ENCODE data around the gene SPEF1.
"Not testable (repeated sequence)": the region's sequence is repeated elsewhere in the genome, so short reads cannot be mapped to it uniquely, and the experiment has no call there.

SPEF1 gene

DNA sequence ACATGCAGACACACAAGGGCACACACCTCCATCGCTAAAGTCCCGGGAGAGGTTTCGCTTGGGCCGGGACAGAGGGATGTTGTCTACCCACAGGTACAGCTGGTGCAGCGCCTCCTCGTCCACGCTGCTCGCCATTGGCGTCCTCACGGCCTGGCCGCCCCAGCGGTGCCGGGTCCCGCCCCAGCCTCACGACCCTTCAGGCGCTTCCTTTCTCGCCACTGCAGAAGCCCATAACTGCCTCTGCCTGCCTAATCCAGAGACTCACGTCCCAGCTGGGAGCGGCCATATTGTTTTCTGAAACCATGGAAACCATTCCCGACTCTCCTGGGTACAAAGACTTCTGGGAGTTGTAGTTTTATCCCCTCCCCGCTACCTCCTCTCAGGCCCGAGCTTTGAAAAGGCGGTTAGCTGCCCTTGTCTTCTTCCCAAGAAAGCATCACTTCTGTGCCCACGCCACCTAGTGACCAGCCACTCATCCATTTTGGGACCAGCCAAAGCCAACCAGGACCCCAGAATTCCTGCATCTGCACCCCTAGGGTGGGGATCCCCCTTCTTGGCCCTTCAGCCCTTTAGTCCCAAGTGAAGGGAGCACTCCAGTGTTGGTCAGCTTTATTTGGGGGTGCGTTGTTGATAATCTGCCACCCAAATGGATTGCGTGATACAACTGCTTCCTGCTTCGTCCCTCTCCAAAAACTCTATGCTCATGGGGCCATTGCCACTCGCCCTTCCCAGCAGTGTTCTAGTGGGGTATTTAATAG, at the start of gene SPEF1:
SPEF1 (minus strand) TSS at position 296 of the 758 bp plus-strand sequence; CDS start at position 135, 161 bp downstream.
- peaks cover 4% of the 10 kb centered on the region for H3K36me3 Mint-ChIP-seq (ENCODE audit: low read depth)
- TF ChIP-seq, protein P1, sequence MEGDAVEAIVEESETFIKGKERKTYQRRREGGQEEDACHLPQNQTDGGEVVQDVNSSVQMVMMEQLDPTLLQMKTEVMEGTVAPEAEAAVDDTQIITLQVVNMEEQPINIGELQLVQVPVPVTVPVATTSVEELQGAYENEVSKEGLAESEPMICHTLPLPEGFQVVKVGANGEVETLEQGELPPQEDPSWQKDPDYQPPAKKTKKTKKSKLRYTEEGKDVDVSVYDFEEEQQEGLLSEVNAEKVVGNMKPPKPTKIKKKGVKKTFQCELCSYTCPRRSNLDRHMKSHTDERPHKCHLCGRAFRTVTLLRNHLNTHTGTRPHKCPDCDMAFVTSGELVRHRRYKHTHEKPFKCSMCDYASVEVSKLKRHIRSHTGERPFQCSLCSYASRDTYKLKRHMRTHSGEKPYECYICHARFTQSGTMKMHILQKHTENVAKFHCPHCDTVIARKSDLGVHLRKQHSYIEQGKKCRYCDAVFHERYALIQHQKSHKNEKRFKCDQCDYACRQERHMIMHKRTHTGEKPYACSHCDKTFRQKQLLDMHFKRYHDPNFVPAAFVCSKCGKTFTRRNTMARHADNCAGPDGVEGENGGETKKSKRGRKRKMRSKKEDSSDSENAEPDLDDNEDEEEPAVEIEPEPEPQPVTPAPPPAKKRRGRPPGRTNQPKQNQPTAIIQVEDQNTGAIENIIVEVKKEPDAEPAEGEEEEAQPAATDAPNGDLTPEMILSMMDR (IDR thresholded peaks at IDR 0.05; ENCODE audit: unreplicated experiment in 3 of 3) = peak in 2 of 3 experiments; percentile 23 to 36
- H3K27ac Mint-ChIP-seq = peak within 1 kb of the TSS; percentile 46 to 86 (median 80)
- peaks cover 42% of the 10 kb centered on the region for H3K27me3 Mint-ChIP-seq (ENCODE audit: low read depth)
- H3K9me3 Mint-ChIP-seq = no peaks in the 10 kb centered on the region
- peaks cover 31% of the 10 kb centered on the region for H3K4me1 Mint-ChIP-seq
- peak within 1 kb of the TSS; percentile 83 to 85 (median 84) for H3K4me3 Mint-ChIP-seq

GRCh38 chr20:3829891-3830290, 48.6 kb upstream of the SPEF1 start:
- H3K4me3 Mint-ChIP-seq, H3K4me1 Mint-ChIP-seq: not testable (repeated sequence)

GRCh38 chr20:3828798-3829197, 47.5 kb upstream of the SPEF1 start:
- H3K27me3 Mint-ChIP-seq (ENCODE audit: low read depth) = no peaks in the 10 kb centered on the region
- no peak overlapping the region for H3K4me3 Mint-ChIP-seq
- TF ChIP-seq, protein P1 (IDR thresholded peaks at IDR 0.05; ENCODE audit: unreplicated experiment in 3 of 3) = no peak
- H3K4me1 Mint-ChIP-seq = no peaks in the 10 kb centered on the region
- H3K36me3 Mint-ChIP-seq (ENCODE audit: low read depth) = peaks cover 9% of the 10 kb centered on the region
- H3K27ac Mint-ChIP-seq = no peak overlapping the region
- H3K9me3 Mint-ChIP-seq = no peaks in the 10 kb centered on the region

More at GRCh38 chr20:3829891-3830290, 48.6 kb upstream of the SPEF1 start:
- not testable (repeated sequence) for H3K27me3 Mint-ChIP-seq (ENCODE audit: low read depth); H3K27ac Mint-ChIP-seq; H3K9me3 Mint-ChIP-seq; H3K36me3 Mint-ChIP-seq (ENCODE audit: low read depth)

DNA sequence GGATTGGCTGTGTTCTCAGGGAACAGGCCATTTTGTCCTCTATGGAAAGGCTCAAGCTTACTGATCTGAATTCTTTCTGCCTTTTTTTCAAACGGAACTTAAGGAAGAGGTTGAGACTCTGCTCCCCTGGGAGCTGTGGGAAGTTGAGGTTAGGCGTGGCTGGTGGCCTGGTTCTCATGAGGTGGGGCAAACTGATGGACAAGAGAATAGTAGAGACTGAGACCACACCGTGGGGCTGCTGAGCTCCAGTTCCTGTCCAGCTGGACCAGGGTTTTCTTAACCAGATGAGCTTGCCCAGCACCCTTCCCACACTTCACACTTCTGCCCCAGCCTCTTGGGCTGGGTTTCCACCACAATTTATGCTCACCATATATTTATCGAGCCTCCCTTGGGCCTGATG, 45.2 kb upstream of the SPEF1 start:
- H3K4me3 Mint-ChIP-seq = no peak overlapping the region
- H3K4me1 Mint-ChIP-seq = peaks cover 5% of the 10 kb centered on the region
- H3K27ac Mint-ChIP-seq = no peak overlapping the region
- H3K36me3 Mint-ChIP-seq (ENCODE audit: low read depth) = peaks cover 20% of the 10 kb centered on the region
- H3K27me3 Mint-ChIP-seq (ENCODE audit: low read depth) = peaks cover 3% of the 10 kb centered on the region
- no peaks in the 10 kb centered on the region for H3K9me3 Mint-ChIP-seq
- TF ChIP-seq, protein P1 (IDR thresholded peaks at IDR 0.05; ENCODE audit: unreplicated experiment in 3 of 3) = no peak

- H3K27me3 Mint-ChIP-seq (ENCODE audit: low read depth) = peaks cover 3% of the 10 kb centered on the region
- peaks cover 8% of the 10 kb centered on the region for H3K4me1 Mint-ChIP-seq
- peaks cover 20% of the 10 kb centered on the region for H3K36me3 Mint-ChIP-seq (ENCODE audit: low read depth)
- TF ChIP-seq, protein P1 (IDR thresholded peaks at IDR 0.05; ENCODE audit: unreplicated experiment in 3 of 3) = no peak
- H3K9me3 Mint-ChIP-seq = no peaks in the 10 kb centered on the region
- H3K4me3 Mint-ChIP-seq = no peak overlapping the region
- H3K27ac Mint-ChIP-seq = no peak overlapping the region
These were observed 44.3 kb upstream of the SPEF1 start for GRCh38 chr20:3825526-3825925.

GRCh38 chr20:3823881-3824280, 42.6 kb upstream of the SPEF1 start:
- TF ChIP-seq, protein P1 (IDR thresholded peaks at IDR 0.05; ENCODE audit: unreplicated experiment in 3 of 3) = no peak
- H3K4me3 Mint-ChIP-seq = no peak overlapping the region
- H3K36me3 Mint-ChIP-seq (ENCODE audit: low read depth) = peaks cover 20% of the 10 kb centered on the region
- peaks cover 15% of the 10 kb centered on the region for H3K4me1 Mint-ChIP-seq
- H3K9me3 Mint-ChIP-seq = no peaks in the 10 kb centered on the region
- H3K27me3 Mint-ChIP-seq (ENCODE audit: low read depth) = peaks cover 3% of the 10 kb centered on the region
- no peak overlapping the region for H3K27ac Mint-ChIP-seq

Data from nephron (organoid).